Urinary bladder (tissue), 4 donors: Measurements from ENCODE around the gene ZYG11B. TPM values are rescaled to one million over a fixed set of nuclear protein-coding genes. Genes with fewer than 3 reads are reported as not detected.
"Not testable (repeated sequence)": the region's sequence is repeated elsewhere in the genome, so short reads cannot be mapped to it uniquely, and the experiment has no call there.

Experiments used
- DNase-seq: peaks from one replicate; pipeline ENCODE4 v3.0.0-alpha.2; 2015; ENCODE audit errors: extremely low spot score
- H3K27ac ChIP-seq: one replicate; pipeline ENCODE4 v1.5.1; 2013; ENCODE audit warnings: low read depth, mild to moderate bottlenecking, moderate library complexity
- H3K36me3 ChIP-seq: one replicate; pipeline ENCODE4 v1.6.1; 2013; ENCODE audit warnings: mild to moderate bottlenecking, moderate library complexity; ENCODE audit not compliant: insufficient read depth
- H3K4me1 ChIP-seq: one replicate; pipeline ENCODE4 v1.6.1; 2013; ENCODE audit warnings: mild to moderate bottlenecking, moderate library complexity; ENCODE audit not compliant: insufficient read depth
- H3K4me3 ChIP-seq: one replicate; pipeline ENCODE4 v1.5.1; 2013; ENCODE audit warnings: low read depth, low read length
- WGBS: extraction: QIAGEN DNeasy Blood & Tissue Kit; methylation state at CpG from one replicate; pipeline ENCODE4 v1.1.7; 2013; 5-methylcytosine and 5-hydroxymethylcytosine counted together
- polyA plus RNA-seq: library from polyadenylated mRNA; stranded (reverse); fragments of 200-250 nt; gene quantifications from one replicate; pipeline ENCODE4 v1.2.3, GENCODE V29; 2013
- total RNA-seq: library from RNA; depleted of rRNA; stranded (reverse); fragments of >200 nt; gene quantifications from one replicate; pipeline ENCODE4 v1.2.3, GENCODE V29; 2014
- donor health status: healthy with polysubstance abuse.
- donor health status: healthy.

The ZYG11B gene
- total and polyA plus RNA-seq, 2 donors: 14.2 to 70.2 TPM

- no peak overlapping the region for H3K27ac ChIP-seq
- 84% methylated on average over 4 of the region's 4 CpGs for WGBS
- DNase-seq: no peak
- no peak overlapping the region for H3K4me3 ChIP-seq
- H3K4me1 ChIP-seq: no peaks in the 10 kb centered on the region
- H3K36me3 ChIP-seq: no peaks in the 10 kb centered on the region
Measured at GRCh38 chr1:52753169-52753568, 26.9 kb downstream of the ZYG11B start.

- WGBS: 97% methylated on average over 2 of the region's 2 CpGs
- no peaks in the 10 kb centered on the region for H3K36me3 ChIP-seq
- H3K27ac ChIP-seq: no peak overlapping the region
- H3K4me1 ChIP-seq: no peaks in the 10 kb centered on the region
- H3K4me3 ChIP-seq: no peak overlapping the region
- no peak for DNase-seq
Measured at GRCh38 chr1:52756020-52756419, 29.8 kb downstream of the ZYG11B start.

- Histone ChIP-seq H3K36me3 (no peaks in the 10 kb centered on the region), H3K4me1 (no peaks in the 10 kb centered on the region), H3K27ac (no peak overlapping the region), H3K4me3 (no peak overlapping the region)
- WGBS: 95% methylated on average over 10 of the region's 10 CpGs
- no peak for DNase-seq
Measured at GRCh38 chr1:52759908-52760307, 33.7 kb downstream of the ZYG11B start.

GRCh38 chr1:52767596-52768280, 41.5 kb downstream of the ZYG11B start:
- no peak for DNase-seq
- no peaks in the 10 kb centered on the region for H3K36me3 ChIP-seq
- no peak overlapping the region for H3K4me3 ChIP-seq
- no peak overlapping the region for H3K27ac ChIP-seq
- H3K4me1 ChIP-seq: no peaks in the 10 kb centered on the region
- WGBS: 79% methylated on average over 4 of the region's 4 CpGs

GRCh38 chr1:52769346-52770033, 43.2 kb downstream of the ZYG11B start:
- no peak overlapping the region for H3K4me3 ChIP-seq
- 91% methylated on average over 4 of the region's 4 CpGs for whole genome bisulfite sequencing
- H3K27ac ChIP-seq: no peak overlapping the region
- H3K36me3 ChIP-seq: no peaks in the 10 kb centered on the region
- no peaks in the 10 kb centered on the region for H3K4me1 ChIP-seq
- DNase-seq: no peak

GRCh38 chr1:52771384-52771783, 45.1 kb downstream of the ZYG11B start:
- 45% methylated on average over 7 of the region's 7 CpGs for WGBS
- Histone ChIP-seq H3K4me1 (no peaks in the 10 kb centered on the region), H3K4me3 (no peak overlapping the region), H3K27ac (no peak overlapping the region), H3K36me3 (no peaks in the 10 kb centered on the region)
- no peak for DNase-seq

- WGBS: 97% methylated on average over 4 of the region's 4 CpGs
- Histone ChIP-seq H3K4me3 (no peak overlapping the region), H3K36me3 (peaks cover 12% of the 10 kb centered on the region), H3K27ac (no peak overlapping the region), H3K4me1 (no peaks in the 10 kb centered on the region)
- no peak for DNase-seq
Measured at GRCh38 chr1:52786148-52786547, 59.9 kb downstream of the ZYG11B start.

GRCh38 chr1:52790429-52790828, 64.2 kb downstream of the ZYG11B start:
- DNase-seq, H3K4me1 ChIP-seq, H3K36me3 ChIP-seq, H3K4me3 ChIP-seq, H3K27ac ChIP-seq: not testable (repeated sequence)
- WGBS: 98% methylated on average over 12 of the region's 12 CpGs

- no peak for DNase-seq
- Histone ChIP-seq H3K4me1 (no peaks in the 10 kb centered on the region), H3K36me3 (peaks cover 5% of the 10 kb centered on the region), H3K27ac (no peak overlapping the region), H3K4me3 (no peak overlapping the region)
- 58% methylated on average over 1 of the region's 1 CpG for WGBS
Measured at GRCh38 chr1:52792036-52792435, 65.8 kb downstream of the ZYG11B start.

- not testable (repeated sequence) for H3K4me1 ChIP-seq, DNase-seq, H3K4me3 ChIP-seq, H3K27ac ChIP-seq, H3K36me3 ChIP-seq
- WGBS: 81% methylated on average over 7 of the region's 7 CpGs
Measured at GRCh38 chr1:52793717-52794116, 67.5 kb downstream of the ZYG11B start.

- no peak overlapping the region for H3K4me3 ChIP-seq
- DNase-seq: no peak
- no peaks in the 10 kb centered on the region for H3K4me1 ChIP-seq
- WGBS: 91% methylated on average over 3 of the region's 3 CpGs
- H3K27ac ChIP-seq: no peak overlapping the region
- H3K36me3 ChIP-seq: peaks cover 3% of the 10 kb centered on the region
Measured at GRCh38 chr1:52795464-52795863, 69.2 kb downstream of the ZYG11B start.

- 98% methylated on average over 3 of the region's 3 CpGs for WGBS
- DNase-seq: no peak
- H3K4me1 ChIP-seq: no peaks in the 10 kb centered on the region
- peaks cover 3% of the 10 kb centered on the region for H3K36me3 ChIP-seq
- no peak overlapping the region for H3K4me3 ChIP-seq
- H3K27ac ChIP-seq: no peak overlapping the region
Measured at GRCh38 chr1:52798331-52798730, 72.1 kb downstream of the ZYG11B start.

- DNase-seq: no peak
- Histone ChIP-seq H3K4me3 (no peak overlapping the region), H3K36me3 (peaks cover 3% of the 10 kb centered on the region), H3K4me1 (no peaks in the 10 kb centered on the region), H3K27ac (no peak overlapping the region)
Measured at GRCh38 chr1:52801011-52801410, 74.8 kb downstream of the ZYG11B start.

- H3K27ac ChIP-seq, H3K36me3 ChIP-seq, H3K4me1 ChIP-seq, H3K4me3 ChIP-seq, DNase-seq: not testable (repeated sequence)
- 96% methylated on average over 3 of the region's 3 CpGs for WGBS
Measured at GRCh38 chr1:52804083-52804482, 77.8 kb downstream of the ZYG11B start.
